Astrocyte (in vitro differentiated cells and primary cell): ENCODE results near the gene DUSP16. TPM values are rescaled to one million over a fixed set of nuclear protein-coding genes. Genes with fewer than 3 reads are reported as not detected.

Experiments used
- DNase-seq: peaks from one replicate; pipeline ENCODE4 v3.0.0-alpha.2; 2010; ENCODE audit warnings: low read depth
- FAIRE-seq: peaks from 2 replicates; lab custom pipeline; 2011; peaks lifted over from hg19 to GRCh38; lab: Jason Lieb, UNC
- H2AFZ ChIP-seq: 2 replicates; pipeline ENCODE4 v1.6.0; 2012; ENCODE audit warnings: low read depth, low read length, inconsistent platforms
- H3K27ac ChIP-seq: 2 replicates; pipeline ENCODE4 v1.5.1; 2011; ENCODE audit warnings: low read depth, low read length, inconsistent platforms
- H3K27me3 ChIP-seq: 2 replicates; pipeline ENCODE4 v1.6.0; 2011; ENCODE audit warnings: low read length, inconsistent platforms; ENCODE audit not compliant: insufficient read depth
- H3K36me3 ChIP-seq: 2 replicates; pipeline ENCODE4 v1.5.1; 2011; ENCODE audit warnings: low read length, inconsistent platforms; ENCODE audit not compliant: insufficient read depth
- H3K4me1 ChIP-seq: 2 replicates; pipeline ENCODE4 v1.5.1; 2011; ENCODE audit warnings: low read length, inconsistent platforms; ENCODE audit not compliant: insufficient read depth
- H3K4me2 ChIP-seq: 2 replicates; pipeline ENCODE4 v1.6.0; 2012; ENCODE audit warnings: low read length, inconsistent platforms
- H3K4me3 ChIP-seq: 2 replicates; pipeline ENCODE4 v1.5.1; 2011; ENCODE audit warnings: low read depth, mild to moderate bottlenecking, low read length, inconsistent platforms; ENCODE audit not compliant: insufficient read depth
- H3K79me2 ChIP-seq: 2 replicates; pipeline ENCODE4 v1.6.0; 2012; ENCODE audit warnings: mild to moderate bottlenecking, low read length, inconsistent platforms; ENCODE audit not compliant: insufficient read depth
- H3K9ac ChIP-seq: 2 replicates; pipeline ENCODE4 v1.6.0; 2012; ENCODE audit warnings: mild to moderate bottlenecking, low read length, inconsistent platforms
- H3K9me3 ChIP-seq: 2 replicates; pipeline ENCODE4 v1.5.1; 2012; ENCODE audit warnings: low read depth, mild to moderate bottlenecking, low read length, inconsistent platforms; ENCODE audit not compliant: insufficient read depth
- H4K20me1 ChIP-seq: 2 replicates; pipeline ENCODE4 v1.6.0; 2012; ENCODE audit warnings: low read length, inconsistent platforms; ENCODE audit not compliant: insufficient read depth
- H3K27ac Mint-ChIP-seq: one replicate; pipeline ENCODE4 v1.8.0; 2021; ENCODE audit warnings: mild to moderate bottlenecking, mixed read lengths; ENCODE audit not compliant: unreplicated experiment
- H3K27me3 Mint-ChIP-seq: one replicate; pipeline ENCODE4 v1.8.0; 2021; ENCODE audit warnings: low read depth, mixed read lengths; ENCODE audit not compliant: unreplicated experiment
- H3K36me3 Mint-ChIP-seq: one replicate; pipeline ENCODE4 v1.8.0; 2021; ENCODE audit warnings: low read depth, mixed read lengths; ENCODE audit not compliant: unreplicated experiment
- H3K4me1 Mint-ChIP-seq: one replicate; pipeline ENCODE4 v1.8.0; 2021; ENCODE audit warnings: low read depth, mixed read lengths; ENCODE audit not compliant: unreplicated experiment
- H3K4me3 Mint-ChIP-seq: one replicate; pipeline ENCODE4 v1.8.0; 2021; ENCODE audit warnings: mild to moderate bottlenecking, moderate library complexity, mixed read lengths; ENCODE audit not compliant: unreplicated experiment
- H3K9me3 Mint-ChIP-seq: one replicate; pipeline ENCODE4 v1.8.0; 2021; ENCODE audit warnings: mild to moderate bottlenecking, mixed read lengths; ENCODE audit not compliant: unreplicated experiment
- CTCF ChIP-seq: IDR thresholded peaks from 2 replicates; pipeline ENCODE4 v1.5.1; 2011; ENCODE audit warnings: low read depth, mild to moderate bottlenecking, inconsistent platforms, low read length, moderate library complexity; ENCODE audit not compliant: insufficient read depth
- EZH2 ChIP-seq: IDR thresholded peaks from 2 replicates; pipeline ENCODE4 v1.6.1; 2012; ENCODE audit warnings: mild to moderate bottlenecking, low read length, inconsistent platforms; ENCODE audit not compliant: insufficient read depth
- total RNA-seq: library from RNA; stranded (reverse); gene quantifications from 2 replicates; pipeline ENCODE4 v1.2.1, GENCODE V29; 2021

Gene DUSP16
- total RNA-seq, 1 donor from 2014 or later = 24.2 TPM

- Histone ChIP-seq H3K27ac (no peak overlapping the region), H3K4me1 (peaks cover 2% of the 10 kb centered on the region), H3K4me2 (no peak overlapping the region), H3K27me3 (no peaks in the 10 kb centered on the region), H3K9me3 (no peaks in the 10 kb centered on the region), H3K79me2 (no peaks in the 10 kb centered on the region), H3K4me3 (no peak overlapping the region), H4K20me1 (no peaks in the 10 kb centered on the region), H3K9ac (no peak overlapping the region), H3K36me3 (no peaks in the 10 kb centered on the region), H2AFZ (no peak overlapping the region)
- no peak for DNase-seq
- H3K36me3 Mint-ChIP-seq = no peaks in the 10 kb centered on the region
- peaks cover 3% of the 10 kb centered on the region for H3K9me3 Mint-ChIP-seq
- no peak for FAIRE-seq
- H3K4me3 Mint-ChIP-seq = no peak overlapping the region
- TF ChIP-seq CTCF (no peak), EZH2 (no peak)
- H3K4me1 Mint-ChIP-seq = peaks cover 1% of the 10 kb centered on the region
- H3K27me3 Mint-ChIP-seq = peaks cover 18% of the 10 kb centered on the region
- no peak overlapping the region for H3K27ac Mint-ChIP-seq
Measured at GRCh38 chr12:12587878-12588277, 25.2 kb upstream of the DUSP16 start.

- no peaks in the 10 kb centered on the region for H3K79me2 ChIP-seq
- no peaks in the 10 kb centered on the region for H3K4me1 ChIP-seq
- H3K9ac ChIP-seq = no peak overlapping the region
- no peak for TF ChIP-seq CTCF
- no peak for TF ChIP-seq EZH2
- Mint-ChIP-seq H3K9me3 (peaks cover 3% of the 10 kb centered on the region), H3K4me1 (no peaks in the 10 kb centered on the region), H3K4me3 (no peak overlapping the region), H3K27me3 (peaks cover 18% of the 10 kb centered on the region), H3K27ac (no peak overlapping the region), H3K36me3 (no peaks in the 10 kb centered on the region)
- H3K4me3 ChIP-seq = no peak overlapping the region
- FAIRE-seq = no peak
- H3K36me3 ChIP-seq = no peaks in the 10 kb centered on the region
- H4K20me1 ChIP-seq = no peaks in the 10 kb centered on the region
- no peak overlapping the region for H2AFZ ChIP-seq
- H3K27me3 ChIP-seq = no peaks in the 10 kb centered on the region
- no peak overlapping the region for H3K27ac ChIP-seq
- H3K9me3 ChIP-seq = no peaks in the 10 kb centered on the region
- no peak for DNase-seq
- no peak overlapping the region for H3K4me2 ChIP-seq
Measured at GRCh38 chr12:12586879-12587675, 24.4 kb upstream of the DUSP16 start.
